ENCODE data around the gene GPS2. TPM values are rescaled to one million over a fixed set of nuclear protein-coding genes. Genes with fewer than 3 reads are reported as not detected.
A peak's percentile ranks its signal among the peaks of the same experiment; 100 is the strongest.

The GPS2 gene
- total RNA-seq, 1 donor = 48.1 TPM

DNA sequence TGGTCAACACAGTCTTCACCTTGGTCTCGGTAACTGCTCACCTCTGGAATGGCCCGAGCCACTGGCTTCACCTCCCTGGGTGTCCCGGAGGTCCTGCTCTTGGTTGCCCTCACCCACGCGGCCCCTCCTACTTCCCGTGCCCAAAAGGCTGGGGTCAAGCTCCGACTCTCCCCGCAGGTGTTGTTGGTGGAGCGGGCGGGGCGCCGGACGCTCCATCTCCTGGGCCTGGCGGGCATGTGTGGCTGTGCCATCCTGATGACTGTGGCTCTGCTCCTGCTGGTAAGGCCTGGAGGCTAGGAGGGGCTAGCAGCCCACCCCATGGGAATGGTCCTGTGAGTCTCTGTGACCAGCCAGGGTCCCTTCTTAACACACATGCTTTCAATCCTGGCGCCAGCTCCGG, 30.2 kb downstream of the GPS2 start:
- Histone ChIP-seq H3K27me3 (ENCODE audit: insufficient read depth, low read length) (peaks cover 48% of the 10 kb centered on the region), H3K9me3 (ENCODE audit: low read depth, low read length) (no peaks in the 10 kb centered on the region), H3K4me2 (ENCODE audit: insufficient read depth, low read length) (no peak overlapping the region), H3K4me1 (ENCODE audit: insufficient read depth, low read length) (peaks cover 9% of the 10 kb centered on the region), H3K79me2 (ENCODE audit: insufficient read depth, low read length) (no peaks in the 10 kb centered on the region), H2AFZ (ENCODE audit: low read length) (no peak overlapping the region), H3K27ac (ENCODE audit: low read depth, low read length) (no peak overlapping the region), H4K20me1 (ENCODE audit: insufficient read depth, low read length) (no peaks in the 10 kb centered on the region), H3K36me3 (ENCODE audit: insufficient read depth, low read length) (no peaks in the 10 kb centered on the region), H3K4me3 (ENCODE audit: insufficient read depth, low read length) (no peak overlapping the region)
- DNase-seq (ENCODE audit: insufficient read length, low spot score, missing footprints) = peak; percentile 4
- TF ChIP-seq CTCF (IDR thresholded peaks at IDR 0.05; ENCODE audit: extremely low read depth, low read depth, low read length) = no peak

GRCh38 chr17:7283471-7284216, 31.5 kb downstream of the GPS2 start:
- Histone ChIP-seq H3K79me2 (ENCODE audit: insufficient read depth, low read length) (no peaks in the 10 kb centered on the region), H2AFZ (ENCODE audit: low read length) (no peak overlapping the region), H3K4me2 (ENCODE audit: insufficient read depth, low read length) (no peak overlapping the region), H3K4me1 (ENCODE audit: insufficient read depth, low read length) (peaks cover 9% of the 10 kb centered on the region), H3K27ac (ENCODE audit: low read depth, low read length) (no peak overlapping the region), H3K9me3 (ENCODE audit: low read depth, low read length) (no peaks in the 10 kb centered on the region), H3K36me3 (ENCODE audit: insufficient read depth, low read length) (no peaks in the 10 kb centered on the region), H3K27me3 (ENCODE audit: insufficient read depth, low read length) (peaks cover 48% of the 10 kb centered on the region), H3K4me3 (ENCODE audit: insufficient read depth, low read length) (no peak overlapping the region), H4K20me1 (ENCODE audit: insufficient read depth, low read length) (no peaks in the 10 kb centered on the region)
- TF ChIP-seq CTCF (IDR thresholded peaks at IDR 0.05; ENCODE audit: extremely low read depth, low read depth, low read length) = no peak
- DNase-seq (ENCODE audit: insufficient read length, low spot score, missing footprints) = peak; percentile 68

DNA sequence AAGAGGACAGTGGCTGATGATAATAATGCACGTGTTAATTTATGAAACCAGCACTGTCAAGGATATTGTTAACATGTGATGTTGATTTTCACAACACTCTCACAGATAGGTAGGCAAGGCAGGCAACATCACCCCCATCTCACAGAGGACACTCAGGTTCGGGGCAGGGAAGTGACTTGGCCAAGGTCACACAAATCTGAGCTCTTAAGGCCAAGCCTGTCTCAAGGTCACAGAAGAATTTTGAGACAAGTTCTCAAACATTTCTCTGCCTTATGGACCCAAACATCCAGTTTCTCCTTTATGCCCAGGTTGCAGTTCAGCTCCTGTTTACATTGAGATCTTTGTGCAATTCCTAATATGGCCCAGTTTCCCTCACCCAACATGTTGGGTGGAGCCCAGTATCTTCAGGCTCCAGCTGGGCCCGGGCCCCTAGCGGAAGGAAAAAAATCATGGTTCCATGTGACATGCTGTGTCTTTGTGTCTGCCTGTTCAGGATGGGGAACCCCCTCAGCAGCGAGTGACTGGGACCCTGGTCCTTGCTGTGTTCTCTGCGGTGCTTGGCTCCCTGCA, 32.3 kb downstream of the GPS2 start:
- H3K79me2 ChIP-seq (ENCODE audit: insufficient read depth, low read length) = no peaks in the 10 kb centered on the region
- H3K27me3 ChIP-seq (ENCODE audit: insufficient read depth, low read length) = peaks cover 44% of the 10 kb centered on the region
- H3K4me3 ChIP-seq (ENCODE audit: insufficient read depth, low read length) = no peak overlapping the region
- peak; percentile 72 for DNase-seq (ENCODE audit: insufficient read length, low spot score, missing footprints)
- H2AFZ ChIP-seq (ENCODE audit: low read length) = no peak overlapping the region
- peaks cover 9% of the 10 kb centered on the region for H3K4me1 ChIP-seq (ENCODE audit: insufficient read depth, low read length)
- no peaks in the 10 kb centered on the region for H4K20me1 ChIP-seq (ENCODE audit: insufficient read depth, low read length)
- no peak for TF ChIP-seq CTCF (IDR thresholded peaks at IDR 0.05; ENCODE audit: extremely low read depth, low read depth, low read length)
- H3K27ac ChIP-seq (ENCODE audit: low read depth, low read length) = no peak overlapping the region
- H3K9me3 ChIP-seq (ENCODE audit: low read depth, low read length) = no peaks in the 10 kb centered on the region
- no peaks in the 10 kb centered on the region for H3K36me3 ChIP-seq (ENCODE audit: insufficient read depth, low read length)
- no peak overlapping the region for H3K4me2 ChIP-seq (ENCODE audit: insufficient read depth, low read length)

DNA sequence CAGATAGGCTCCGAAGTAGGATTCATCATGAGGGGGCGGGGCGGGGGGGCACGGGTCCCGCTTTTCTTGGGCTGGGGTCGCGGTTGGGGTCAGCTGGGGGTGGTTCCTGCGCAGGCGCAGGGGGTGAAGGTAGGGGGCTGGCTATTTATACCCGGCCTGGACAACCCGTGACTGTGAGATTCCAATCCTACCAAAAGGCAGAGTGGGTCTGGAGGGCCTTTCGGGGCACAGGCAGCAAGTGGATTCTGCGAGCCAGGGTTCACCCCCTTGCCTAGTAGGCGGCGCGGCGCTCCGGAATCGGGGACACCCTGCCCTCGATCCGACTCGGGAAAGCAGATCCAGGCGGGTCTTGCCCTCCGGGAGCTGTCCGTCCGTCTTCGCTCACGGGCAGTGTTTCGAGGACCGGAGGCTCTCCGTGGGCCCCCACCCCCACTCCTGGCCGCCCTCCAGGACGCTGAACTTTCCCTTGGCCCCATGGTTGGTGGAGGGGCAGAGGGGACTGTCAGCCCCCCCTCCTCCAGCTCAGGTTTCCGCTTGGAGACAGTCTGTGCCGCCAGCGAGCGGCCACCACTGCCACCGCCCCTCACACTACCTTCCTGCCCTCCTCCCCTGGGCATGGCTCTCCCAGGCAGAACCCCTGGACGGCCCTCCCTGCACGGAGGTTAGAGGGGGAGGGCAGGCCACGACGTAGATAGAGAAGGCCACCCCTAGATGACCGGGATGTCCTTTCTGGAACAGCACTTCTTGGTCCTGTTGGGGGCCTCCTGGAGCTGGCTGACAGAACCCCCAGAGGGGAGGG, 33.0 kb downstream of the GPS2 start:
- Histone ChIP-seq H2AFZ (ENCODE audit: low read length) (no peak overlapping the region), H3K27ac (ENCODE audit: low read depth, low read length) (no peak overlapping the region), H3K36me3 (ENCODE audit: insufficient read depth, low read length) (no peaks in the 10 kb centered on the region), H4K20me1 (ENCODE audit: insufficient read depth, low read length) (no peaks in the 10 kb centered on the region), H3K4me2 (ENCODE audit: insufficient read depth, low read length) (peak overlapping the region; percentile 85), H3K27me3 (ENCODE audit: insufficient read depth, low read length) (peaks cover 37% of the 10 kb centered on the region), H3K4me3 (ENCODE audit: insufficient read depth, low read length) (peak overlapping the region; percentile 65), H3K4me1 (ENCODE audit: insufficient read depth, low read length) (peaks cover 9% of the 10 kb centered on the region), H3K79me2 (ENCODE audit: insufficient read depth, low read length) (no peaks in the 10 kb centered on the region), H3K9me3 (ENCODE audit: low read depth, low read length) (no peaks in the 10 kb centered on the region)
- peak; percentile 72 for DNase-seq (ENCODE audit: insufficient read length, low spot score, missing footprints)
- TF ChIP-seq CTCF (IDR thresholded peaks at IDR 0.05; ENCODE audit: extremely low read depth, low read depth, low read length) = no peak
